Spleen (tissue), 11 donors: ENCODE results near the gene SLCO2B1. TPM values are rescaled to one million over a fixed set of nuclear protein-coding genes. Genes with fewer than 3 reads are reported as not detected.

Source experiments
- DNase-seq: peaks from one replicate; pipeline ENCODE4 v3.0.0-alpha.2; 2020
- H3K27ac ChIP-seq, 8 donors: fragments of 200-600 bp; sonication (generic) in 7 of 8; 1 replicate in 4 of 8; 2 replicates in 4 of 8; pipeline versions ENCODE4 v1.5.0 to v1.8.0; 2016 to 2021; ENCODE audit warnings: inconsistent platforms in 4 of 8, mild to moderate bottlenecking in 4 of 8, moderate library complexity in 1 of 8
- H3K27me3 ChIP-seq, 7 donors: fragments of 200-600 bp; sonication (generic) in 6 of 7; replicated peaks in 1 of 7; 1 replicate in 4 of 7; 2 replicates in 3 of 7; pipeline versions ENCODE4 v1.5.0 to v1.8.0; 2016 to 2021; ENCODE audit warnings: inconsistent platforms in 3 of 7, mild to moderate bottlenecking in 1 of 7
- H3K36me3 ChIP-seq, 6 donors: fragments of 200-600 bp; sonication (generic) in 5 of 6; 1 replicate in 4 of 6; 2 replicates in 2 of 6; pipeline versions ENCODE4 v1.5.0 to v1.8.0; 2016 to 2021; ENCODE audit warnings: inconsistent platforms in 2 of 6
- H3K4me1 ChIP-seq, 6 donors: fragments of 200-600 bp; sonication (generic) in 5 of 6; 1 replicate in 3 of 6; 2 replicates in 3 of 6; pipeline versions ENCODE4 v1.5.0 to v1.8.0; 2016 to 2021; ENCODE audit warnings: inconsistent platforms in 3 of 6
- H3K4me3 ChIP-seq, 8 donors: fragments of 200-600 bp; sonication (generic) in 7 of 8; 1 replicate in 4 of 8; 2 replicates in 4 of 8; pipeline versions ENCODE4 v1.5.0 to v1.8.0; 2016 to 2021; ENCODE audit warnings: inconsistent platforms in 4 of 8, mild to moderate bottlenecking in 4 of 8, moderate library complexity in 2 of 8
- H3K9me3 ChIP-seq, 8 donors: fragments of 200-600 bp; sonication (generic) in 7 of 8; 1 replicate in 4 of 8; 2 replicates in 4 of 8; pipeline versions ENCODE4 v1.5.0 to v1.8.0; 2016 to 2021; ENCODE audit warnings: inconsistent platforms in 4 of 8
- CTCF ChIP-seq, 11 experiments: fragments of 200-600 bp in 7 of 11; fragments of 450-650 bp in 4 of 11; sonication (generic) in 4 of 11; IDR thresholded peaks in 8 of 11; conservative IDR thresholded peaks in 3 of 11; 1 replicate in 7 of 11; 2 replicates in 4 of 11; pipeline versions ENCODE4 v1.4.0 to v1.8.0; 2016 to 2021; ENCODE audit warnings: antibody characterized with exemption in 11 of 11, inconsistent platforms in 4 of 11, mild to moderate bottlenecking in 1 of 11
- POLR2A ChIP-seq, 3 donors: fragments of 450-650 bp; IDR thresholded peaks; one replicate each; pipeline ENCODE4 v1.5.1; 2017; ENCODE audit warnings: antibody characterized with exemption in 3 of 3, mild to moderate bottlenecking in 1 of 3
- POLR2AphosphoS5 ChIP-seq, 3 donors: sonication (generic); formaldehyde crosslinking; IDR thresholded peaks; one replicate each; pipeline ENCODE4 v1.5.1; 2017; ENCODE audit warnings: antibody characterized with exemption in 3 of 3
- WGBS, 5 donors: extraction: QIAGEN DNeasy Blood & Tissue Kit in 3 of 5; methylation state at CpG; one replicate each; pipeline versions ENCODE4 v1.1.5 to v1.1.7; 2013 to 2018; 5-methylcytosine and 5-hydroxymethylcytosine counted together
- intact Hi-C: fragments of 100-400 bp; cut with DNase I; formaldehyde crosslinking; loops from one replicate; pipeline ENCODE4 v1.15.0; 2023; ENCODE audit warnings: low total_unique reads
- polyA plus RNA-seq, 3 donors: library from polyadenylated mRNA; stranded (reverse); fragments of 200-250 nt; gene quantifications; one replicate each; pipeline ENCODE4 v1.2.1, GENCODE V29; 2013
- total RNA-seq, 7 donors: library from RNA; depleted of rRNA in 3 of 7; stranded (reverse); fragments of >200 nt in 3 of 7; fragmentation: NEBNext Ultra II Directional in 4 of 7; extraction: Animal tissue kit (Norgen Biotek cat#: 25700) in 4 of 7; gene quantifications; one replicate each; pipeline versions ENCODE4 v1.1.0 to v1.2.1, GENCODE V29; 2016 to 2021
- donor health status: healthy with polysubstance abuse.
- donor health status: DM: no; HTN: no; CAD: no; lungs with moderate emphysema.
- donor health status: DM: no; HTN: no; CAD: no.
- donor health status: Bipolar disorder and iron deficiency.
- donor health status: healthy.
- donor health status: DM: no; HTN: no; CAD: no.
- donor health status: DM: yes; HTN: yes; CAD: no.

The SLCO2B1 gene
- total and polyA plus RNA-seq, 10 donors, result 10.2 to 307 (median 132) TPM

GRCh38 chr11:75146711-75147110 is 4.2 kb upstream of the SLCO2B1 start:
- Histone ChIP-seq H3K36me3 (no peaks in the 10 kb centered on the region), H3K27ac (peak overlapping the region in 1 of 8 donors; percentile 37), H3K9me3 (no peaks in the 10 kb centered on the region), H3K4me1 (peaks cover 12 to 54% (median 31%) of the 10 kb centered on the region in 6 donors), H3K27me3 (no peaks in the 10 kb centered on the region), H3K4me3 (no peak overlapping the region)
- TF ChIP-seq POLR2A (IDR thresholded peaks at IDR 0.05) (no peak), CTCF (IDR thresholded peaks at IDR 0.05 in 8 of 11, conservative IDR thresholded peaks at IDR 0.05 in 3 of 11) (no peak), POLR2AphosphoS5 (IDR thresholded peaks at IDR 0.05) (no peak)
- intact Hi-C loops, result loop anchor here (10.0 kb wide), 1 partner anchor 222 kb away; no protein-coding TSS in a partner anchor
- DNase-seq, result no peak
- 75 to 87% (median 77%) methylated on average over 5 of the region's 5 CpGs for WGBS, 5 donors

- Histone ChIP-seq H3K27ac (peak overlapping the region in 3 of 8 donors; percentile 23 to 57 (median 37)), H3K4me1 (peaks cover 12 to 54% (median 31%) of the 10 kb centered on the region in 6 donors), H3K9me3 (no peaks in the 10 kb centered on the region), H3K27me3 (no peaks in the 10 kb centered on the region), H3K36me3 (no peaks in the 10 kb centered on the region), H3K4me3 (no peak overlapping the region)
- no peak for TF ChIP-seq CTCF (IDR thresholded peaks at IDR 0.05 in 8 of 11, conservative IDR thresholded peaks at IDR 0.05 in 3 of 11)
- intact Hi-C loops, result loop anchor here (10.0 kb wide), 1 partner anchor 223 kb away; no protein-coding TSS in a partner anchor
- no peak for DNase-seq
- WGBS, 5 donors, result 74 to 91% (median 87%) methylated on average over 6 to 7 of the region's 7 CpGs
Observed at GRCh38 chr11:75147191-75147874, 3.6 kb upstream of the SLCO2B1 start.

GRCh38 chr11:75147875-75148263 is 3.0 kb upstream of the SLCO2B1 start:
- TF ChIP-seq CTCF (IDR thresholded peaks at IDR 0.05 in 8 of 11, conservative IDR thresholded peaks at IDR 0.05 in 3 of 11), result no peak
- peak; percentile 18 to 52 (median 44) for TF ChIP-seq POLR2AphosphoS5 (IDR thresholded peaks at IDR 0.05)
- H3K27me3 ChIP-seq, result no peaks in the 10 kb centered on the region
- intact Hi-C loops, result loop anchor here (10.0 kb wide), 1 partner anchor 223 kb away; no protein-coding TSS in a partner anchor

GRCh38 chr11:75148436-75148983 is 2.4 kb upstream of the SLCO2B1 start:
- H3K27me3 ChIP-seq, result no peaks in the 10 kb centered on the region
- no peak for TF ChIP-seq CTCF (IDR thresholded peaks at IDR 0.05 in 8 of 11, conservative IDR thresholded peaks at IDR 0.05 in 3 of 11)
- no peak for TF ChIP-seq POLR2A (IDR thresholded peaks at IDR 0.05)
- TF ChIP-seq POLR2AphosphoS5 (IDR thresholded peaks at IDR 0.05), result no peak
- H3K36me3 ChIP-seq, result no peaks in the 10 kb centered on the region
- peaks cover 4 to 43% (median 21%) of the 10 kb centered on the region in 6 donors for H3K4me1 ChIP-seq
- 79 to 94% (median 87%) methylated on average over 5 to 6 of the region's 6 CpGs for WGBS, 5 donors
- H3K27ac ChIP-seq, result peak overlapping the region in 3 of 8 donors; percentile 21 to 25 (median 23)
- H3K9me3 ChIP-seq, result no peaks in the 10 kb centered on the region
- intact Hi-C loops, result loop anchor here (10.0 kb wide), 1 partner anchor 224 kb away; no protein-coding TSS in a partner anchor
- no peak overlapping the region for H3K4me3 ChIP-seq
- DNase-seq, result no peak

More at GRCh38 chr11:75147875-75148263, 3.0 kb upstream of the SLCO2B1 start:
- no peaks in the 10 kb centered on the region for H3K36me3 ChIP-seq
- H3K4me1 ChIP-seq, result peaks cover 10 to 49% (median 27%) of the 10 kb centered on the region in 6 donors
- H3K4me3 ChIP-seq, result no peak overlapping the region
- H3K27ac ChIP-seq, result peak overlapping the region in 3 of 8 donors; percentile 23 to 57 (median 37)
- WGBS, 5 donors, result 40 to 51% (median 45%) methylated on average over 9 of the region's 9 CpGs
- H3K9me3 ChIP-seq, result no peaks in the 10 kb centered on the region
- DNase-seq, result no peak
